ENCODE data around the gene JMJD4.
A peak's percentile ranks its signal among the peaks of the same experiment; 100 is the strongest.
"Not testable (repeated sequence)": the region's sequence is repeated elsewhere in the genome, so short reads cannot be mapped to it uniquely, and the experiment has no call there.

JMJD4 gene

DNA sequence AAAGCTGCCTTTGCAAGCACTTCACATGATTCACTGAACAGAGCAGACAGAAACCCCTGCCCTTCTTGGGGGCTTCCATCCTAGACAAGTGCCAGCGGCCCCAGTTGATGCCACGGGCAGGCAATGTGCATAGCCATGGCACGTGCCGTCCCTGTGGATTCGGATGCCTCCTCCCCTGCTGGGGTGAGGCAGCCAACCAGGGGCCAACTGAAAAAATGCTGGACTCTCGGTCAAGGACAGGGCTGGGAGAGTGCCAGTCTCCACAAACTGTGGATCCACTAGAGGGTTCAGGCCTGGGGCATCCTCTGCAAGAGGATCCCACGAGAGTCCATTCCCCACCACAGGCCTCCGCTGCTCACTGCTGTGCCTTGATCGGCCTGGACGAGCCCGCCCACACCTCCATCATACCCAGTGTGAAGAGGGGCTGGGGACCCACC, 3.8 kb downstream of the JMJD4 start:
- DNase-seq: no peak

DNA sequence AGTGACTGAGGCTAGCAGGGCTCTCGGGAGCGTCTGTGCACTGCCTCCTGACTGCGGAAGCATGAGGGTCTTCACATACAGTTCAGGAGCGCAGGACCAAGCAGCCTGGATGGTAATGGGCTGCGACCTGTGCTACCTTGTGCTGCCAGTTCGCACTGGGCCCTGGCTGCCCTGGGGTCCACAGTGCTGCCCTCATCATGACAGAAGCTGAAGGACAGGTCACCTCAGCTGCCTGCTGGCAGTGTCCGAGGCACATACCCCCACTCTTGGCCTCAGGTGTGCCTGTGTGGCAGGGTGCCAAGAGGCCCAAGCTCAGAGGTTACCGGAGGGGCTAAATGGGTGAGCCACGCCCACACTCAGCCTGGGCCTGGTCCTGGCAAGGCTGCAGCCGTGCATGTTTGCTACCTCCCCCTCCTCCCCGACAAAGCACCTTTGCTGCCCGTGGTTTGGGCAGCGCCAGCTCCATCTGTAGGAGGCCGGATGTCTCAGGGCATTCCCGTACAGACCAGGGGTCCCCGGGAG, 4.4 kb downstream of the JMJD4 start:
- DNase-seq: no peak

DNA sequence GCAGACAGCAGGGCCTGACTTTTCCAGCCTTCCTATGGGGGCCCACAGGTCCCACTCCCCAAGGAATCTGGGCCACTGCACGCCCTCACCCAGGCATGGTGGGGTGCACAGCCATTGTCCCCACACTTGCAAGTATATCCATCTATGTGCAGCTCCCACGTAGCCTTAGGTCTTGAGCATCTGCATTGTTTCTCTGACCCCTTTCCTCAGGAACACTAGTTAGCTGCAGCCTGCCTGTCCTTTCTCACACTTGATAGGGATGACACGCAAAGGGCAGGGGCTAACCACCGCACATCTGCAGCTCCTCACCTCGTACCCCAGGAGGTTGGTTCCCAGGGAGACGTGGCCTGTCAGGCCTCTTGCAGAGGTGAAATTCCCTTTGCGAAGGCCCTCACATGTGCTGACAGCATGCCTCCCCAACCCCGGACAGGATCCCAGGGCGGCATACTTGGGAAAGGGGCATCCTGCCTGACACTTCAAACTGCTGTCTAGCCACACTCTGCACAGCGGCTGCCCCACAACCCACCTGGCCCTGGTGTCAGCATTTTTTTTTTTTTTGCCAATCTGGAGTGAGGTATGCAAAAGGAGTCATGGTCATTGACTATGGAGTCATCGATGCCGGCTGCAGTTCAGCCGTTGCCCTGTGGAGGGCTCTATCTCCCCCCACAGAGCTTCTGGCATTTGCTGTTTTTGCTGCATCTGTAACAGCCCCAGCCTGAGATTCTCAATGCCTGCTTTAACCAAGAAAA, 5.0 kb downstream of the JMJD4 start:
- peak; percentile 28 for DNase-seq

DNA sequence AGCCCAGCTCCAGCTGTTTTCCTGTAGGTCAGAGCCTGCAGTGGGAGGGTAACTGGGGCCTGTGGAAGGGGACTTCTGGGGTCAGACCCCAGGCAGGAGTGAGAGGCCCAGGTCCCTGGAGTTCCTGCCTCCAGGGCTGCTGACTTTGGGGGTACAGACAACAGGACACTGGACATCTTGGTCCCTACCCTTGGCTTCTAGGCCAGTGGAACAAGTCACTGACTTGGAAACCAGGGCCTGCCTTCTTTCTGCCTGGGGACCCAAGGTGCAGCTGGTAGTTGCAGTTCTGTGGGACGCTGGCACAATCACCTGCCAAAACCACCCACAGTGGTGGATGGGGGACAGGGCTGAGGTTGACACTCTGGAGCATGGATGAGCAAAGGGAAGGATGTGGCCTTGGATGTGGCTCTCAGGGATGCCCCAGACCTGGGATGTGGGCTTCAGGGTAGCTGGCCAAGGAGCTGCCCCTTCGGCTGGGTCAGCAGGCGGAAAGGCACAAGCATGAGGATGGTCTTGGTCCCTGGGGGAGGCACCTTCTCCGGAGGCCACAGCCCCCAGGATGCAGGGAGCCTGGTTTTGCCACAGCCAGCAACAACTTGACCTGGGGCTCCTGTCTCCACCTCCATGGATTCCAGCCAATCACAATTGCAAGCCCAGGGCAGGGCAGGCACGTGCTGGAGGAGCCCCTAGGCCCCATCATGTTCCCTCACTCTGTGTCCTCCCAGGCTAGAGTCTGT, 5.8 kb downstream of the JMJD4 start:
- no peak for DNase-seq

DNA sequence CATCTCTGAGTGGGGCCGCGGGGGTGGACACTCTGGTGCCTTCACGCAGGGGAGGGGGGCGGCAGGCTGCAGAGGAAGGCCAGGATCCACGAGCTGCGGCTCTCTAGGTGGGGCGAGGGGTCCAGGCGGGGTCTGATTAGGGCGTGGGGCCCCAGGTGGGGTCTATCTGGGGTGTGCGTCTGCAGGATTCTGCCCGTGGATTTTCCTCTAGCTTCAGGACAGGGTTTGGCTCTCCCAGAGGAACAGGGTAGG, 6.3 kb downstream of the JMJD4 start:
- peak; percentile 27 for DNase-seq

DNA sequence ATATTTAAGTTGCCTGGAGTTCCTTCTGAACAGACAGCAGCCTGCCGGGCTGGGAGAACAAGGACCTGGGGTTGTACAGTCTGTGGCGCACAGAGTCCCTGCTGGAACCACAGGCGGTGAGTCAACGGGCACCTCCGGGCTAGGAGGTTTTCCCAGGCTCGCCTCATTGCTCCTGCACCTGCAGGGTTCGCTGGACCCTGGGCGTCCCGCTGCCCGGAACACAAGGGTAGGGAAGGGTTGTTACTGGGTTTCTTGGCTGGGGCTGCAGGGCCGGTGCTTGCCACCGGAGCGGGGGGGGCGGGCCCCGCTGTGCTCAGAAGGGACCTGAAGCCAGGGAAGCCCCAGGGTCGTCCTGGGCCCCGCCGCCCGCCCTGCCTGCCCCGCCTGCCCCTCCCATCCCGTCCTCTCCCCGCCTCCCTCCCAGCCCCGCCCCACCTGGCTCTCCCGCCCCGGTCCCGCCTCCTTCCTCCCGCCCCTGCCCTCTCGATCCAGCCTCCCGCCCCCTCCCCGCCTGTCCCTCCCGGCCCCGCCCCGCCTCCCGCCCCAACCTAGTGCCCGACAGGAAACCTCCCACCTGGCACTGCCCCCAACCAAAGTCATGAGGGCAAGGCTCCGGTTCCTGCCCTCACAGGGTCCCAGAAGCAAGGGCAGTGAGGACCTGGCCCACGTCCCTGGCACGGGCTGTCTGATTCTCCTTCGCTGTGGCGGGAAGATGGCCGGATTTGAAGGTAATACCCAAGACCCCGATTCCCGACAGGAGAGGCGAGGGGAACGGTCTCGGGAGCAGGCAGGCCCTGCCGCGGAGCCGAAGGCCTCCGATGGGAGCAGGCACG, 6.8 kb downstream of the JMJD4 start:
- DNase-seq: peak; percentile 74

DNA sequence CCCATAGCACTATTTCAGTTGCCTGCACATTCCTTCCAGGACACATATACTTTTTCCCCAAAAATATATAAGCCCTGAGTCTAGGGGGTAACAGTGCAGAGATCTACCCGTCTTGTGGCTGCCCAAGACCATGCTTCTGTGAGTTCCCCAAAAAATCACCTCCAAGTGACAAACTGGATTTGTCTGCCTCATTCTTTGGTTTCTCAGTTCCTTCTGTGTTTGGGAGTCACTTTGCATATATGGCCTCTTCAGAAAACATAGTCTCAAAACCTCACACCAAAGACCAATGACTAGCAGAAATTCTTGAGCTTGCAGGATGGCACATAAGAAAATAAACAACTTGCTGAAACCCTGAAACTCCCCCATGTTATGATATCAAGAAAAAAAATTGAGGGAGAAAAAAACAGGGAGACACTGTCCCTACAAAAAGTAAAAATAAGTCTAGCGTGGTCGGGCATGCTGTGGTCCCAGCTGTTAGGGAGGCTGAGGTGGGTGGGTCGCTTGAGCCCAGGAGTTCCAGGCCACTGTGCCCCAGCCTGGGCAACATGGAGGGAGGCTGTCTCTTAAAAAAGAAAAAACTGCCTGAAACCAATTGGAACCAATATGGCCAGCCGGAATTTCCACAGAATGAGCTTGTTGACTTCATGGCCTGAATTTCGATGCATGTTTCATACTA, 8.0 kb downstream of the JMJD4 start:
- no peak for DNase-seq

DNA sequence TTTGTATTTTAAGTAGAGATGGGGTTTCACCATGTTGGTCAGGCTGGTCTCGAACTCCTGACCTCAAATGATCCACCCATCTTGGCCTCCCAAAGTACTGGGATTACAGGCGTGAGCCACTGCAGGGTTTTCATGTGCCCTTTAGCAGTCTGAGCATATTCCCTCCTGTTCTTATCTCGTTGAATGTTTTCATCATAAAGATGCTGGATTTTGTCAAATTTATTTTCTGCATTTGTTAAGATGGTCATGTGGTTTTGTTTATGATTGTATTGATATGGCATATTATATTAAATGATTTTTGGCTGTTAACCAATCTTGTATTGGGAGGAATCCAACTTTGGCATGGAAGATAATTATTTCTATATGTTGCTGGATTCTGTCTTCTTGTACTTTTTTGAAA, 8.8 kb downstream of the JMJD4 start:
- DNase-seq: no peak

DNA sequence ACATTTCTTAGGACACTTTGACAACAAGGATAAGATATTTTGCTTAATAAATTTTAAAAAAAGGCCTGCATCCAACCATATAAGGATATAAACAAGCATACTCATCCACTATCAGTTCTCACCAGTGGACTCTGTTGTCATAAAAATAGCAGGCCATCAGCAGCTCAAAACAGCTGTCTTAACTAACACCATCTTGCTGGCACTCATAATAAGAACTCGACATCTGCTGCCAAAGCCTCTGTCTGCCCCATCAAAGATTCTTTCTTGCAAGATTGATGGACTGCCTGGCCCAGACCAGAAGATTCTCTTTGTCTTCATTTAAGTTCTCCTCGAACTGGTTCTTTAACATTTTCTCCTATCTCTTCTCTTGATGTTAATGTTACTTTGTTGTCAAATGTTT, 10.1 kb downstream of the JMJD4 start:
- no peak for DNase-seq

DNA sequence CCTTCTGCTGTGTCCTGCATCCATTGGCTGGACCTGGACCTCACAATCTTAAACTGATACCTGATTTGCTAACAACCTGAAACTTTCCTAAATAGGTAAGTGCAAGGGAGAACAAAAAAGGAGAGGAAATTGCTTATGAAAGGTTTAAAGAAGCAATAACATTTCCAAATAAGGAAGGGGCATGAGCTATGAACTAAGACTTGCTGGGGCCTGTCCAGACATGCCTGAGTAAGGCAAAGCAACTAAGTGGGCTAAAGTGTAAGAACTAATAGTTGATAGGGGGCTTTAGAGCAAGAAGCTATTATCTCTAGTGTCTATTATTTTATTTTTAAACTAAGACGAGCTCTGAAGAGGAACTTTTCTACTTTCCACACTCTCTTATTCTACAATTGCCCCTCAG, 11.6 kb downstream of the JMJD4 start:
- no peak for DNase-seq

DNA sequence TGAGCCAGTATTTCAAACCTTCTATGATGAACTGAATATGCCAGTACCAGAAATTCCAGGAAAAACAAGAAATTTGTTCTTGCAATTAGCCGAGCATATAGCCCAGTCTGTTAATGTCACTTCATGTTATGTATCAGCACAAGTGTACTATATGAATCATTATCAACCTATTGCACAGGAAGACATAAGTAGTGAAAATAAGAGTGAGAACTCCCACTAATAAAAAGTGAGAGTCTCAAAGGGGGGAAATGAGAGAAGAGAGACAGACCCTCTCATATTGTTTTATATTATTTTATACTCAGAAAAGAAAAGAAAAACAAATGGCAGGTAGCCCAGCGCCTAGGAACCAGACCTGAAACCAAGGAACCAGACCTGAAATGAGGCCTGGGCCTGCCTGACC, 16.2 kb downstream of the JMJD4 start:
- DNase-seq: no peak

DNA sequence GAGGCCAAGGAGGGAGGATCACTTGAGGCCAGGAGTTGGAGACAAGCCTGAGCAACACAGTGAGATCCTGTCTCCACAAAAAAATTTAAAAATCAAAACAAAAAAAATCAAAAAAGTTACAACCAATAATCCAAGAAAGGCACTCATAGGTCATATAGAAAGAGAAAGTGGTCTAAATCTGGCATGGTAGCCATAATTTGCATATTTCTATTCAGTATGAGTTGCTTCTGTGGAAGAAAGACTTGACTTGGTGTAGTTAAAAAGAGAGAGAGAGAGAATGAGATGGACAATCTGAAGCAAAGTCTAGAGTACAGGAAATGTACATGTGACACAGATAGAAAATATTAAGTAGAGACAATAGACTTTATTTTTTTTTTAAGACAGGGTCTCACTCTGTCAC, 22.5 kb downstream of the JMJD4 start:
- no peak for DNase-seq

DNA sequence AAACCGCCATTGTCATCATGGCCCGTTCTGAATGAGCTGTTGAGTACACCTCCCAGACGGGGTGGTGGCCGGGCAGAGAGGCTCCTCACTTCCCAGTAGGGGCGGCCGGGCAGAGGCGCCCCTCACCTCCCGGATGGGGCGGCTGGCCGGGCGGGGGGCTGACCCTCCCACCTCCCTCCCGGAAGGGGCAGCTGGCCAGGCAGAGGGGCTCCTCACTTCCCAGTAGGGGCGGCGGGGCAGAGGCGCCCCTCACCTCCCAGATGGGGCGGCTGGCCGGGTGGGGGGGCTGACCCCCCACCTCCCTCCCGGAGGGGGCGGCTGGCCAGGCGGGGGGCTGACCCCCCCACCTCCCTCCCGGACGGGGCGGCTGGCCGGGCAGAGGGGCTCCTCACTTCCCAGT, 24.6 kb downstream of the JMJD4 start:
- DNase-seq: not testable (repeated sequence)

DNA sequence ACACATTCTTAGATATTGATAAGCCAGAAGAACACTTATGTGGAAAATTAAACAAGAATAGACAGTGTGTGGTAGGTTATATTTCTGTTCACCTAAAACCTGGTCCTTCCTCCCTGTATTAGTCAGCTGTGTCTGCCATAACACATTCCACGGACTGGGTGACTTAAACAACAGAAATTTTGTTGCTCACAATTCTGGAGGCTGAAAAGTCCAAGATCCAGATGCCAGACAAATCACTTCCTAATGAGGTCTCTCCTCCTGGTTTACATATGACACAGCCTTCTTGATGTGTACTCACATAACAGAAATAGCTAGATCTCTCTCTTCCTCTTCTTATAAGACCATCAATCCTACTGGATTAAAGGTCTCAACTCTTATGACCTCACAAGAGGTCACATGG, 25.7 kb downstream of the JMJD4 start:
- DNase-seq: no peak

DNA sequence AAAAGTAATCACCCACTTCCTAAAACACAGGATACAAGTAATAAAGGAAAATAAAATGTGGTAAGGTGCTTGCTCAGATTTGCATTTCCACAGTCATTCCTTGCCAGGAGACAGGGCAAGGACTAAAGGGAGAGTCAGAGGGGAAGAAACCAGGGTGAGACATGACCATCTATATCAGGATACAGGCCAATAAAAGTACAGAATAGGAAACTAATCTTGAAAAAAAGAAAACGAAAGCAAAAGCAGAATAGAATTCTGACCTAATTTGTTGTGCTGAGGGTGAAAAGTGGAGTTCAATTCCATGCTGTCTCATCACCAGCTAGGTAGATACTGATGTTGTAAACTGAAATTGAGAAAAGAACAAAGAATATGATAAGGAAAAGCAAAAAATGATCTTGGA, 27.3 kb downstream of the JMJD4 start:
- no peak for DNase-seq

DNA sequence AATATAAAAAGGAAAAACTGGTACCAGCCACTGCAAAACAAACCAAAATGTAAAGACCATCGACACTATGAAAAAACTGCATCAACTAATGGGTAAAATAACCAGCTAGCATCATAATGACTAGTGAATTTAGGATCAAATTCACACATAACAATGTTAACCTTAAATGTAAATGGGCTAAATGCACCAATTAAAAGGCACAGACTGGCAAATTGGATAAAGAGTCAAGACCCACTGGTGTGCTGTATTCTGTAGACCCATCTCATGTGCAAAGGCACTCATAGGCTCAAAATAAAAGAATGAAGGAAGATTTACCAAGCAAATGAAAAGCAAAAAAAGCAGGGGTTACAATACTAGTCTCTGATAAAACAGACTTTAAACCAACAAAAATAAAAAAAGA, 33.5 kb downstream of the JMJD4 start:
- not testable (repeated sequence) for DNase-seq

DNA sequence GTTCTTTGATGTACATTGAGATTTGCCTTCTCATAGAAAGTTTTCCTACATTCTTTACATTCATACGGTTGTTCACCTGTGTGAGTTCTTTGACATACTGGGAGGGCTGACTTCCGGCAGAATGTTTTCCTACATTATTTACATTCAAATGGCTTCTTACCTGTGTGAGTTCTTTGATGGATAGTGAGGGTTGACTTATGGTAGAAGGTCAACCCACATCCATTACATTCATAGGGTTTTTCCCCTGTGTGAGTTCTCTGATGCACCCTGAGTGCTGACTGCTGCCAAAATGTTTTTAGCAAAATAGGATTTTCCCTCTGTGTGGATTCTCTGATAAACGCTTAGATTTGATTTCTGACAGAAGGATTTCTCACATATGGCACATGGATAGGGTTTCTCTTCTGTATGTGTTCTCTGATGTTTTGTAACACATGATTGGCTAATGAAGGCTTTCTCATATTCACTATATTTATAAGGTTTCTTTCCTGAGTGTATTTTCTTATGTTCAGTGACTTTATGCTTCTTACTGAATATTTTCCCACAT, 37.7 kb downstream of the JMJD4 start:
- DNase-seq: no peak

DNA sequence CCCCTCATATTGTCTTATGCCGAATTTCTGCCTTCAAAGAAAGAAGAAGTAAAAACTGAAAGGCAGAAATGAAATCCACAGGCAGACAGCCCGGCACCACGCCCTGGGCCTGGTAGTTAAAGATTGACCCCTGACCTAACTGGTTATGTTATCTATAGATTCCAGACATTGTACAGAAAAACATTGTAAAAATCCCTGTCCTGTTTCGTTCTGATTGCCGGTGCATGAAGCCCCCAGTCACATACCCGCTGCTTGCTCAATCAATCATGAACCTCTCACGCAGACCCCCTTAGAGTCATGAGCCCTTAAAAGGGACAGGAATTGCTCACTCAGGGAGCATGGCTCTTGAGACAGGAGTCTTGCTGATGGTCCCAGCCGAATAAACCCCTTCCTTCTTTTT, 49.3 kb downstream of the JMJD4 start:
- DNase-seq: no peak

Measured in stimulated activated naive CD4-positive, alpha-beta T cell treated with Interleukin-2 at 50 U/mL for 16 hours (primary cell).